Measurements from ENCODE around the gene MEGF11. TPM values are rescaled to one million over a fixed set of nuclear protein-coding genes. Genes with fewer than 3 reads are reported as not detected.

The MEGF11 gene
- total RNA-seq, 5 donors from 2014 or later (not counting 1 experiment from before 2014, with no cell fraction given) = 0.20 TPM; not detected in 4

GRCh38 chr15:66237513-66238235, 15.9 kb downstream of the MEGF11 start:
- Histone ChIP-seq H3K9me3 (no peaks in the 10 kb centered on the region), H3K27ac (ENCODE audit: low read length) (no peak overlapping the region), H3K4me1 (ENCODE audit: control insufficient read depth in 1 of 2, extremely low read depth in 1 of 2, insufficient read depth in 2 of 2, low read length in 2 of 2) (no peaks in the 10 kb centered on the region), H3K4me3 (ENCODE audit: control insufficient read depth in 1 of 2, extremely low read depth in 1 of 2, low read length in 1 of 2) (no peak overlapping the region), H3K27me3 (replicated peaks in 1 of 2; ENCODE audit: control insufficient read depth in 2 of 2, extremely low read depth in 1 of 2, insufficient read depth in 2 of 2, low read length in 1 of 2) (peaks cover 3 to 40% of the 10 kb centered on the region in 2 experiments), H3K36me3 (ENCODE audit: control insufficient read depth in 2 of 2, extremely low read depth in 1 of 2, insufficient read depth in 1 of 2, low read length in 1 of 2) (no peaks in the 10 kb centered on the region)
- 50% methylated on average over 2 of the region's 10 CpGs for WGBS (ENCODE audit: insufficient coverage)
- Mint-ChIP-seq H3K9me3 (no peaks in the 10 kb centered on the region), H3K4me1 (no peaks in the 10 kb centered on the region), H3K27me3 (peaks cover 14 to 23% of the 10 kb centered on the region in 2 donors), H3K27ac (no peak overlapping the region), H3K36me3 (no peaks in the 10 kb centered on the region), H3K4me3 (no peak overlapping the region)
- ChIA-PET POLR2A (interaction anchor here in 1 of 2 donors (0.6 kb wide), 1 partner anchor 572 kb away, joined by 3 read pairs; no protein-coding TSS in a partner anchor), CTCF (no interaction called here)
- DNase-seq (no peak), ATAC-seq (replicated peaks in 1 of 4) (no peak)

GRCh38 chr15:66236806-66237375, 16.7 kb downstream of the MEGF11 start:
- DNase-seq = no peak
- ATAC-seq (replicated peaks in 1 of 4) = no peak
- POLR2A ChIA-PET = no interaction called here

GRCh38 chr15:66235866-66236265, 17.7 kb downstream of the MEGF11 start:
- ATAC-seq (replicated peaks in 1 of 4) (no peak), DNase-seq (no peak)
- no peak overlapping the region for H3K27ac Mint-ChIP-seq
- Histone ChIP-seq H3K27ac (ENCODE audit: low read length) (no peak overlapping the region), H3K4me3 (ENCODE audit: control insufficient read depth in 1 of 2, extremely low read depth in 1 of 2, low read length in 1 of 2) (no peak overlapping the region), H3K9me3 (no peaks in the 10 kb centered on the region), H3K4me1 (ENCODE audit: control insufficient read depth in 1 of 2, extremely low read depth in 1 of 2, insufficient read depth in 2 of 2, low read length in 2 of 2) (no peaks in the 10 kb centered on the region), H3K27me3 (replicated peaks in 1 of 2; ENCODE audit: control insufficient read depth in 2 of 2, extremely low read depth in 1 of 2, insufficient read depth in 2 of 2, low read length in 1 of 2) (peaks cover 3 to 32% of the 10 kb centered on the region in 2 experiments), H3K36me3 (ENCODE audit: control insufficient read depth in 2 of 2, extremely low read depth in 1 of 2, insufficient read depth in 1 of 2, low read length in 1 of 2) (no peaks in the 10 kb centered on the region)
- no peaks in the 10 kb centered on the region for H3K4me1 Mint-ChIP-seq
- CTCF ChIA-PET = no interaction called here
- no peak overlapping the region for H3K4me3 Mint-ChIP-seq
- WGBS (ENCODE audit: insufficient coverage) = 88% methylated on average over 1 of the region's 2 CpGs
- POLR2A ChIA-PET = no interaction called here
- H3K36me3 Mint-ChIP-seq = no peaks in the 10 kb centered on the region
- H3K9me3 Mint-ChIP-seq = no peaks in the 10 kb centered on the region
- H3K27me3 Mint-ChIP-seq = peaks cover 10 to 21% of the 10 kb centered on the region in 2 donors

More at GRCh38 chr15:66236806-66237375, 16.7 kb downstream of the MEGF11 start:
- H3K4me3 ChIP-seq (ENCODE audit: control insufficient read depth in 1 of 2, extremely low read depth in 1 of 2, low read length in 1 of 2) = no peak overlapping the region
- Mint-ChIP-seq H3K27ac (no peak overlapping the region), H3K4me1 (no peaks in the 10 kb centered on the region), H3K4me3 (no peak overlapping the region), H3K36me3 (no peaks in the 10 kb centered on the region), H3K27me3 (peaks cover 14 to 21% of the 10 kb centered on the region in 2 donors), H3K9me3 (no peaks in the 10 kb centered on the region)
- no peaks in the 10 kb centered on the region for H3K4me1 ChIP-seq (ENCODE audit: control insufficient read depth in 1 of 2, extremely low read depth in 1 of 2, insufficient read depth in 2 of 2, low read length in 2 of 2)
- no peaks in the 10 kb centered on the region for H3K9me3 ChIP-seq
- CTCF ChIA-PET = no interaction called here
- H3K36me3 ChIP-seq (ENCODE audit: control insufficient read depth in 2 of 2, extremely low read depth in 1 of 2, insufficient read depth in 1 of 2, low read length in 1 of 2) = no peaks in the 10 kb centered on the region
- no peak overlapping the region for H3K27ac ChIP-seq (ENCODE audit: low read length)
- 61% methylated on average over 12 of the region's 12 CpGs for WGBS (ENCODE audit: insufficient coverage)
- H3K27me3 ChIP-seq (replicated peaks in 1 of 2; ENCODE audit: control insufficient read depth in 2 of 2, extremely low read depth in 1 of 2, insufficient read depth in 2 of 2, low read length in 1 of 2) = peaks cover 3 to 40% of the 10 kb centered on the region in 2 experiments

GRCh38 chr15:66234798-66235197, 18.8 kb downstream of the MEGF11 start:
- H3K27ac ChIP-seq (ENCODE audit: low read length) = no peak overlapping the region
- peaks cover 10 to 21% of the 10 kb centered on the region in 2 donors for H3K27me3 Mint-ChIP-seq
- no peaks in the 10 kb centered on the region for H3K4me1 Mint-ChIP-seq
- CTCF ChIA-PET = no interaction called here
- no peak overlapping the region for H3K4me3 ChIP-seq (ENCODE audit: control insufficient read depth in 1 of 2, extremely low read depth in 1 of 2, low read length in 1 of 2)
- H3K9me3 ChIP-seq = no peaks in the 10 kb centered on the region
- H3K4me1 ChIP-seq (ENCODE audit: control insufficient read depth in 1 of 2, extremely low read depth in 1 of 2, insufficient read depth in 2 of 2, low read length in 2 of 2) = no peaks in the 10 kb centered on the region
- DNase-seq = no peak
- H3K9me3 Mint-ChIP-seq = no peaks in the 10 kb centered on the region
- no peaks in the 10 kb centered on the region for H3K36me3 ChIP-seq (ENCODE audit: control insufficient read depth in 2 of 2, extremely low read depth in 1 of 2, insufficient read depth in 1 of 2, low read length in 1 of 2)
- H3K36me3 Mint-ChIP-seq = no peaks in the 10 kb centered on the region
- ATAC-seq (replicated peaks in 1 of 4) = no peak
- WGBS (ENCODE audit: insufficient coverage) = 70% methylated on average over 3 of the region's 9 CpGs
- no peak overlapping the region for H3K4me3 Mint-ChIP-seq
- POLR2A ChIA-PET = no interaction called here
- no peak overlapping the region for H3K27ac Mint-ChIP-seq
- H3K27me3 ChIP-seq (replicated peaks in 1 of 2; ENCODE audit: control insufficient read depth in 2 of 2, extremely low read depth in 1 of 2, insufficient read depth in 2 of 2, low read length in 1 of 2) = peaks cover 3 to 29% of the 10 kb centered on the region in 2 experiments

GRCh38 chr15:66233487-66234415, 19.8 kb downstream of the MEGF11 start:
- H3K27ac ChIP-seq (ENCODE audit: low read length) = no peak overlapping the region
- ChIA-PET CTCF (no interaction called here), POLR2A (no interaction called here)
- H3K4me3 ChIP-seq (ENCODE audit: control insufficient read depth in 1 of 2, extremely low read depth in 1 of 2, low read length in 1 of 2) = no peak overlapping the region
- H3K4me1 Mint-ChIP-seq = no peaks in the 10 kb centered on the region
- H3K36me3 Mint-ChIP-seq = no peaks in the 10 kb centered on the region
- H3K4me1 ChIP-seq (ENCODE audit: control insufficient read depth in 1 of 2, extremely low read depth in 1 of 2, insufficient read depth in 2 of 2, low read length in 2 of 2) = no peaks in the 10 kb centered on the region
- H3K27me3 ChIP-seq (replicated peaks in 1 of 2; ENCODE audit: control insufficient read depth in 2 of 2, extremely low read depth in 1 of 2, insufficient read depth in 2 of 2, low read length in 1 of 2) = peaks cover 3 to 27% of the 10 kb centered on the region in 2 experiments
- WGBS (ENCODE audit: insufficient coverage) = 84% methylated on average over 13 of the region's 14 CpGs
- no peak for DNase-seq
- H3K4me3 Mint-ChIP-seq = no peak overlapping the region
- peaks cover 12 to 20% of the 10 kb centered on the region in 2 donors for H3K27me3 Mint-ChIP-seq
- H3K27ac Mint-ChIP-seq = no peak overlapping the region
- no peaks in the 10 kb centered on the region for H3K9me3 Mint-ChIP-seq
- H3K36me3 ChIP-seq (ENCODE audit: control insufficient read depth in 2 of 2, extremely low read depth in 1 of 2, insufficient read depth in 1 of 2, low read length in 1 of 2) = no peaks in the 10 kb centered on the region
- no peak for ATAC-seq (replicated peaks in 1 of 4)
- no peaks in the 10 kb centered on the region for H3K9me3 ChIP-seq

GRCh38 chr15:66232267-66232625, 21.3 kb downstream of the MEGF11 start:
- H3K27ac ChIP-seq (ENCODE audit: low read length) = no peak overlapping the region
- ChIA-PET CTCF (interaction anchor here (0.5 to 0.6 kb wide), 2 partner anchors 27 to 36 kb away, joined by 3 to 4 read pairs; no protein-coding TSS in a partner anchor), POLR2A (no interaction called here)
- no peaks in the 10 kb centered on the region for H3K4me1 ChIP-seq (ENCODE audit: control insufficient read depth in 1 of 2, extremely low read depth in 1 of 2, insufficient read depth in 2 of 2, low read length in 2 of 2)
- no peak overlapping the region for H3K4me3 Mint-ChIP-seq
- no peaks in the 10 kb centered on the region for H3K4me1 Mint-ChIP-seq
- ATAC-seq (replicated peaks in 1 of 4) = no peak
- no peaks in the 10 kb centered on the region for H3K36me3 ChIP-seq (ENCODE audit: control insufficient read depth in 2 of 2, extremely low read depth in 1 of 2, insufficient read depth in 1 of 2, low read length in 1 of 2)
- H3K4me3 ChIP-seq (ENCODE audit: control insufficient read depth in 1 of 2, extremely low read depth in 1 of 2, low read length in 1 of 2) = no peak overlapping the region
- peaks cover 9 to 20% of the 10 kb centered on the region in 2 donors for H3K27me3 Mint-ChIP-seq
- no peaks in the 10 kb centered on the region for H3K9me3 Mint-ChIP-seq
- DNase-seq = no peak
- no peak overlapping the region for H3K27ac Mint-ChIP-seq
- no peaks in the 10 kb centered on the region for H3K9me3 ChIP-seq
- 90% methylated on average over 3 of the region's 3 CpGs for WGBS (ENCODE audit: insufficient coverage)
- H3K36me3 Mint-ChIP-seq = no peaks in the 10 kb centered on the region
- peaks cover 3 to 33% of the 10 kb centered on the region in 2 experiments for H3K27me3 ChIP-seq (replicated peaks in 1 of 2; ENCODE audit: control insufficient read depth in 2 of 2, extremely low read depth in 1 of 2, insufficient read depth in 2 of 2, low read length in 1 of 2)

Measured in T-cell (primary cell).